ENCODE data around the gene MUC4.
"Not testable (repeated sequence)": the region's sequence is repeated elsewhere in the genome, so short reads cannot be mapped to it uniquely, and the experiment has no call there.

Gene MUC4

GRCh38 chr3:195736866-195737490 lies 74.8 kb downstream of the MUC4 start:
- no peak for DNase-seq (ENCODE audit: low read depth)

- DNase-seq (ENCODE audit: low read depth), result no peak
These were observed 76.6 kb downstream of the MUC4 start for GRCh38 chr3:195735036-195735695.

- no peak for DNase-seq (ENCODE audit: low read depth)
These were observed 78.8 kb downstream of the MUC4 start for GRCh38 chr3:195732940-195733339.

GRCh38 chr3:195731356-195731905 lies 80.3 kb downstream of the MUC4 start:
- DNase-seq (ENCODE audit: low read depth), result no peak

GRCh38 chr3:195729476-195730251 lies 82.1 kb downstream of the MUC4 start:
- DNase-seq (ENCODE audit: low read depth), result no peak

- DNase-seq (ENCODE audit: low read depth), result not testable (repeated sequence)
These were observed 82.9 kb downstream of the MUC4 start for GRCh38 chr3:195728789-195729188.

GRCh38 chr3:195727606-195728195 lies 84.0 kb downstream of the MUC4 start:
- no peak for DNase-seq (ENCODE audit: low read depth)

- not testable (repeated sequence) for DNase-seq (ENCODE audit: low read depth)
These were observed 85.6 kb downstream of the MUC4 start for GRCh38 chr3:195725916-195726740.

- DNase-seq (ENCODE audit: low read depth), result not testable (repeated sequence)
These were observed 87.4 kb downstream of the MUC4 start for GRCh38 chr3:195724363-195724762.

- DNase-seq (ENCODE audit: low read depth), result not testable (repeated sequence)
These were observed 88.8 kb downstream of the MUC4 start for GRCh38 chr3:195722996-195723345.

- DNase-seq (ENCODE audit: low read depth), result not testable (repeated sequence)
These were observed 89.4 kb downstream of the MUC4 start for GRCh38 chr3:195722139-195722995.

GRCh38 chr3:195720831-195721506 lies 90.8 kb downstream of the MUC4 start, which contains the start of gene MUC20:
MUC20 (plus strand) TSS chr3:195720978; CDS start chr3:195721008, 30 bp downstream.
- DNase-seq (ENCODE audit: low read depth), result not testable (repeated sequence)

- not testable (repeated sequence) for DNase-seq (ENCODE audit: low read depth)
These were observed 92.0 kb downstream of the MUC4 start for GRCh38 chr3:195719514-195720254.

GRCh38 chr3:195718477-195718984 lies 93.2 kb downstream of the MUC4 start:
- no peak for DNase-seq (ENCODE audit: low read depth)

GRCh38 chr3:195717852-195718476 lies 93.8 kb downstream of the MUC4 start:
- DNase-seq (ENCODE audit: low read depth), result no peak

- DNase-seq (ENCODE audit: low read depth), result no peak
These were observed 94.3 kb downstream of the MUC4 start for GRCh38 chr3:195717416-195717815.

GRCh38 chr3:195715583-195716266 lies 96.0 kb downstream of the MUC4 start:
- no peak for DNase-seq (ENCODE audit: low read depth)

GRCh38 chr3:195715134-195715533 lies 96.6 kb downstream of the MUC4 start:
- DNase-seq (ENCODE audit: low read depth), result no peak

Data from stimulated activated CD8-positive, alpha-beta memory T cell treated with anti-CD3 and anti-CD28 coated beads, Interleukin-12 subunit alpha, Interleukin-12 subunit beta, amount 100 ng/mL, for 4 hours (primary cell).